HepG2 (cell line): ENCODE results near the gene IL22RA1.

Source experiments
- CEBPB ChIP-seq: IDR thresholded peaks from 2 replicates; pipeline ENCODE4 v1.6.1; 2011; ENCODE audit warnings: low read depth, low read length, improper control_type of control experiment, borderline replicate concordance
- CTCF ChIP-seq: sonication (generic); formaldehyde crosslinking; IDR thresholded peaks from 2 replicates; pipeline ENCODE4 v1.5.0; 2020; ENCODE audit warnings: mild to moderate bottlenecking, missing genetic modification reagents, moderate library complexity
- EP300 ChIP-seq, 3 experiments: sonication (generic) in 1 of 3; formaldehyde crosslinking in 1 of 3; IDR thresholded peaks; 2 replicates each; pipeline versions ENCODE4 v1.5.1 to v1.6.1; 2011 to 2020; ENCODE audit warnings: low read depth in 2 of 3, low read length in 2 of 3, borderline replicate concordance in 1 of 3, improper control_type of control experiment in 1 of 3, mild to moderate bottlenecking in 1 of 3, missing genetic modification reagents in 1 of 3, moderate library complexity in 1 of 3
- FOXM1 ChIP-seq: sonication (generic); formaldehyde crosslinking; IDR thresholded peaks from 2 replicates; pipeline ENCODE4 v1.5.0; 2020; ENCODE audit warnings: missing genetic modification reagents
- FUBP1 ChIP-seq: sonication (generic); formaldehyde crosslinking; IDR thresholded peaks from 2 replicates; pipeline ENCODE4 v1.5.1; 2020; ENCODE audit warnings: missing genetic modification reagents, mild to moderate bottlenecking, borderline replicate concordance
- HBP1 ChIP-seq: IDR thresholded peaks from 2 replicates; pipeline ENCODE4 v1.6.1; 2016; ENCODE audit warnings: low read depth, control low read depth
- MAFK ChIP-seq, 2 experiments: IDR thresholded peaks in 1 of 2; conservative IDR thresholded peaks in 1 of 2; 2 replicates each; pipeline ENCODE4 v1.6.1; 2011; ENCODE audit warnings: improper control_type of control experiment in 2 of 2, low read length in 2 of 2
- MIER3 ChIP-seq: IDR thresholded peaks from 2 replicates; pipeline ENCODE4 v1.6.1; 2016; ENCODE audit warnings: missing compliant biosample characterization, borderline replicate concordance
- REST ChIP-seq, 2 experiments: IDR thresholded peaks; 2 replicates each; pipeline ENCODE4 v1.6.1; 2011 to 2012; ENCODE audit warnings: low read length in 2 of 2, borderline replicate concordance in 1 of 2, low read depth in 1 of 2, mild to moderate bottlenecking in 1 of 2, moderate library complexity in 1 of 2
- ZNF263 ChIP-seq: sonication (generic); formaldehyde crosslinking; IDR thresholded peaks from 2 replicates; pipeline ENCODE4 v1.4.0; 2020; ENCODE audit warnings: missing genetic modification reagents

- TF ChIP-seq CEBPB (no peak), FUBP1 (CRISPR knock-in tag) (no peak), EP300 (IDR thresholded peaks at IDR 0.05; ENCODE audit: low read depth in 2 of 2, low read length in 2 of 2) (no peak), EP300 (CRISPR knock-in tag; IDR thresholded peaks at IDR 0.05; ENCODE audit: borderline replicate concordance) (no peak), HBP1 (CRISPR knock-in tag) (no peak), ZNF263 (CRISPR knock-in tag) (no peak), CTCF (no peak), REST (IDR thresholded peaks at IDR 0.05; ENCODE audit: borderline replicate concordance in 1 of 2, low read depth in 1 of 2, low read length in 2 of 2) (no peak), MIER3 (CRISPR knock-in tag) (no peak), MAFK (conservative IDR thresholded peaks at IDR 0.05 in 1 of 2, IDR thresholded peaks at IDR 0.05 in 1 of 2; ENCODE audit: low read length in 2 of 2) (no peak), FOXM1 (no peak)
These were observed 48.4 kb downstream of the IL22RA1 start for GRCh38 chr1:24094554-24094953.
